HG02973 (cell line): ENCODE results near the gene TIMELESS.
A peak's percentile ranks its signal among the peaks of the same experiment; 100 is the strongest.
"Not testable (repeated sequence)": the region's sequence is repeated elsewhere in the genome, so short reads cannot be mapped to it uniquely, and the experiment has no call there.

Experiments
- ATAC-seq: cut with Tn5 transposase; IDR thresholded peaks from one replicate; pipeline ENCODE4 v1.9.1; 2021; ENCODE audit warnings: moderate library complexity; ENCODE audit not compliant: unreplicated experiment

The TIMELESS gene

GRCh38 chr12:56410768-56411167 is 38.5 kb downstream of the TIMELESS start:
- no peak for ATAC-seq

- no peak for ATAC-seq
These were observed 40.3 kb downstream of the TIMELESS start for GRCh38 chr12:56408799-56409417.

GRCh38 chr12:56404227-56404626 is 45.0 kb downstream of the TIMELESS start:
- ATAC-seq: not testable (repeated sequence)

- ATAC-seq: not testable (repeated sequence)
These were observed 47.6 kb downstream of the TIMELESS start for GRCh38 chr12:56401612-56402011.

GRCh38 chr12:56401125-56401524 is 48.1 kb downstream of the TIMELESS start:
- ATAC-seq: not testable (repeated sequence)

GRCh38 chr12:56399466-56399865 is 49.8 kb downstream of the TIMELESS start:
- not testable (repeated sequence) for ATAC-seq

- ATAC-seq: no peak
These were observed 50.9 kb downstream of the TIMELESS start for GRCh38 chr12:56398324-56398723.

GRCh38 chr12:56392331-56392730 is 56.9 kb downstream of the TIMELESS start:
- no peak for ATAC-seq

- ATAC-seq: no peak
These were observed 57.5 kb downstream of the TIMELESS start for GRCh38 chr12:56391721-56392120.

- ATAC-seq: no peak
These were observed 59.8 kb downstream of the TIMELESS start for GRCh38 chr12:56389412-56389811.

- ATAC-seq: no peak
These were observed 62.0 kb downstream of the TIMELESS start for GRCh38 chr12:56387152-56387736.

- ATAC-seq: no peak
These were observed 63.4 kb downstream of the TIMELESS start for GRCh38 chr12:56385873-56386272.

- ATAC-seq: no peak
These were observed 66.6 kb downstream of the TIMELESS start for GRCh38 chr12:56382611-56383010.

- no peak for ATAC-seq
These were observed 71.3 kb downstream of the TIMELESS start for GRCh38 chr12:56377989-56378316.

- no peak for ATAC-seq
These were observed 71.8 kb downstream of the TIMELESS start for GRCh38 chr12:56377310-56377988.

GRCh38 chr12:56375598-56376434 is 73.4 kb downstream of the TIMELESS start:
- peak; percentile 74 for ATAC-seq

- no peak for ATAC-seq
These were observed 74.3 kb downstream of the TIMELESS start for GRCh38 chr12:56374726-56375597.

- no peak for ATAC-seq
These were observed 75.7 kb downstream of the TIMELESS start for GRCh38 chr12:56373515-56373914.

- ATAC-seq: no peak
These were observed 82.3 kb downstream of the TIMELESS start for GRCh38 chr12:56366948-56367347.
